Keratinocyte (primary cell): ENCODE measurements around the gene CLIP2.

Source experiments
- CTCF ChIP-seq, 3 experiments: IDR thresholded peaks in 1 of 3; conservative IDR thresholded peaks in 1 of 3; optimal IDR thresholded peaks in 1 of 3; 2 replicates in 2 of 3; 3 replicates in 1 of 3; pipeline versions ENCODE3 to v1.5.1; 2011; ENCODE audit warnings: low read length in 3 of 3, mild to moderate bottlenecking in 3 of 3, moderate library complexity in 2 of 3, control low read depth in 1 of 3, inconsistent platforms in 1 of 3; ENCODE audit not compliant: insufficient read depth in 2 of 3; ENCODE audit errors: extremely low read depth in 1 of 3
- EZH2 ChIP-seq: IDR thresholded peaks from one replicate; pipeline ENCODE4 v1.6.1; 2012; ENCODE audit warnings: inconsistent platforms, mild to moderate bottlenecking, low read length, moderate library complexity

DNA sequence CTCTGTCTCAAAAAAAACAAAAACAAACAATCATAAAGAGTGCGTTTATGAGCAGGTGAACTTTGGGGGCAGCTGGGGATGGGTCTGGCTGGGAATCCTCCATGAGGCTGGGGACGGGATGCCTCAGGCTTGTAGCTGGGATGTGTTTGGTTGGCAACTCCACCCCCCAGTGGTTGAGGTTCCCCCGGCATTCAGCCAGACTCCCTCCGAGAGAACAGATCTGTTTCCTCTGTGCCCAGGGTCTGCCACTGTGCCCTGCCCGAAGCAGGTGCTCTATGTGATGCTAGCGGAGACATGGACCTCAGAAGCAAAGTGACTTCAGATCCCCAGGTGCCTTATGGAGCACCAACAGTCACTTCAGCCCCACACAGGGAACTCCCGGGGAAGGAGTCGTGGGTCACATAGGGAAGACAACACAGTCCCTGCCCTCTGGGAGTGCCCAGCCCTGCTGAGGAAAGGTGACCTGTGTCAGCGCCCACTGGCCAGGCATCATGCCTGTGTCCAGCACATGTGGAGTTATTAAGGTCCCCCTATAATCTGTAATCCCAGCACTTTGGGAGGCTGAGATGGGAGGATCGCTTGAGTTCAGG is 135.2 kb downstream of the CLIP2 start:
- TF ChIP-seq CTCF (optimal IDR thresholded peaks at IDR 0.05 in 1 of 3, IDR thresholded peaks at IDR 0.05 in 1 of 3, conservative IDR thresholded peaks at IDR 0.05 in 1 of 3; ENCODE audit: extremely low read depth in 1 of 3, insufficient read depth in 2 of 3, low read length in 3 of 3) (no peak), EZH2 (no peak)
